Esophagus muscularis mucosa (tissue), 4 donors: ENCODE data around the gene DARS1. TPM values are rescaled to one million over a fixed set of nuclear protein-coding genes. Genes with fewer than 3 reads are reported as not detected.

Source experiments
- DNase-seq: peaks from one replicate; pipeline ENCODE4 v3.0.0-alpha.2; 2017; ENCODE audit errors: extremely low spot score
- H3K27ac ChIP-seq, 4 donors: fragments of 200-600 bp; sonication (generic); replicated peaks in 1 of 4; 1 replicate in 3 of 4; 2 replicates in 1 of 4; pipeline ENCODE4 v1.5.1; 2016 to 2019; ENCODE audit warnings: mild to moderate bottlenecking in 1 of 4
- H3K27me3 ChIP-seq, 4 donors: fragments of 200-600 bp; sonication (generic); one replicate each; pipeline versions ENCODE4 v1.5.1 to v1.6.0; 2016 to 2019
- H3K36me3 ChIP-seq, 4 donors: fragments of 200-600 bp; sonication (generic); one replicate each; pipeline ENCODE4 v1.5.1; 2016 to 2019
- H3K4me1 ChIP-seq, 4 donors: fragments of 200-600 bp; sonication (generic); one replicate each; pipeline ENCODE4 v1.5.1; 2016 to 2019
- H3K4me3 ChIP-seq, 4 donors: fragments of 200-600 bp; sonication (generic); 1 replicate in 2 of 4; 2 replicates in 2 of 4; pipeline ENCODE4 v1.5.1; 2016 to 2019; ENCODE audit warnings: mild to moderate bottlenecking in 4 of 4, moderate library complexity in 1 of 4
- H3K9me3 ChIP-seq, 4 donors: fragments of 200-600 bp; sonication (generic); 1 replicate in 3 of 4; 2 replicates in 1 of 4; pipeline ENCODE4 v1.5.1; 2016 to 2019
- EP300 ChIP-seq: sonication (generic); formaldehyde crosslinking; IDR thresholded peaks from one replicate; pipeline ENCODE4 v1.6.1; 2017; ENCODE audit warnings: antibody characterized with exemption
- POLR2A ChIP-seq: fragments of 450-650 bp; IDR thresholded peaks from one replicate; pipeline ENCODE4 v1.6.1; 2017; ENCODE audit warnings: antibody characterized with exemption, moderate library complexity, mild to moderate bottlenecking, low read depth
- POLR2AphosphoS5 ChIP-seq, 2 donors: sonication (generic); formaldehyde crosslinking; IDR thresholded peaks; one replicate each; pipeline ENCODE4 v1.6.1; 2017; ENCODE audit warnings: antibody characterized with exemption in 2 of 2
- WGBS: methylation state at CpG from one replicate; pipeline ENCODE4 v1.1.5; 2018; 5-methylcytosine and 5-hydroxymethylcytosine counted together
- intact Hi-C: fragments of 100-400 bp; cut with DNase I; formaldehyde crosslinking; loops from one replicate; pipeline ENCODE4 v1.15.1; 2023
- total RNA-seq, 4 donors: library from RNA; depleted of rRNA; stranded (reverse); fragments of >200 nt; gene quantifications; one replicate each; pipeline versions ENCODE4 v1.1.0 to v1.2.1, GENCODE V29; 2016
- TF ChIP-seq, protein P1 (sequence below), 3 experiments: fragments of 200-600 bp in 2 of 3; fragments of 450-650 bp in 1 of 3; sonication (generic) in 2 of 3; IDR thresholded peaks; one replicate each; pipeline ENCODE4 v1.5.1; 2017 to 2019; ENCODE audit warnings: antibody characterized with exemption in 3 of 3, mild to moderate bottlenecking in 2 of 3, moderate library complexity in 1 of 3

The DARS1 gene
- total RNA-seq, 4 donors from 2014 or later = 98.8 to 129 (median 121) TPM

DNA sequence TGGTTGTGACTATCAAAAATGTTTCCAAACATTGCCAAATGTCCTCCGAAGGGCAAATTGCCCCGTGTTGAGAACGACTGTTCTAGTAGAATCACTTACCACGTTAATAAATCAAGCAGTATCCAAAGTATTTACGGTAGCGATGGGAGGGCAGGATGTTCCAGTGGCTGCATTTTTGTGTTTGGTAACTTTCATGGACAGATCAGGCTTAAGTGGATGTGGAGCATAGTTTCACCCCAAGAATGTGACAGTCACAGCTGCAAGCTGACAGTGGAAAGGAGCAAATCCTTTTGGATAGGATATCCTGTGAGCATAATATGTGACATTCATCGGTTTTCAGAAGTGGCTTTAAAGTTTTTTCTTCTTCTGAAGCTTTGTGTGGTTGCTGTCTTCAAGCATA is 46.3 kb upstream of the DARS1 start:
- Histone ChIP-seq H3K4me3 (no peak overlapping the region), H3K9me3 (no peaks in the 10 kb centered on the region), H3K27me3 (no peaks in the 10 kb centered on the region), H3K36me3 (no peaks in the 10 kb centered on the region), H3K27ac (no peak overlapping the region), H3K4me1 (peaks cover 0 to 5% (median 1%) of the 10 kb centered on the region in 4 donors)
- TF ChIP-seq, protein P1, sequence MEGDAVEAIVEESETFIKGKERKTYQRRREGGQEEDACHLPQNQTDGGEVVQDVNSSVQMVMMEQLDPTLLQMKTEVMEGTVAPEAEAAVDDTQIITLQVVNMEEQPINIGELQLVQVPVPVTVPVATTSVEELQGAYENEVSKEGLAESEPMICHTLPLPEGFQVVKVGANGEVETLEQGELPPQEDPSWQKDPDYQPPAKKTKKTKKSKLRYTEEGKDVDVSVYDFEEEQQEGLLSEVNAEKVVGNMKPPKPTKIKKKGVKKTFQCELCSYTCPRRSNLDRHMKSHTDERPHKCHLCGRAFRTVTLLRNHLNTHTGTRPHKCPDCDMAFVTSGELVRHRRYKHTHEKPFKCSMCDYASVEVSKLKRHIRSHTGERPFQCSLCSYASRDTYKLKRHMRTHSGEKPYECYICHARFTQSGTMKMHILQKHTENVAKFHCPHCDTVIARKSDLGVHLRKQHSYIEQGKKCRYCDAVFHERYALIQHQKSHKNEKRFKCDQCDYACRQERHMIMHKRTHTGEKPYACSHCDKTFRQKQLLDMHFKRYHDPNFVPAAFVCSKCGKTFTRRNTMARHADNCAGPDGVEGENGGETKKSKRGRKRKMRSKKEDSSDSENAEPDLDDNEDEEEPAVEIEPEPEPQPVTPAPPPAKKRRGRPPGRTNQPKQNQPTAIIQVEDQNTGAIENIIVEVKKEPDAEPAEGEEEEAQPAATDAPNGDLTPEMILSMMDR (IDR thresholded peaks at IDR 0.05) = no peak
- no peak for TF ChIP-seq POLR2AphosphoS5 (IDR thresholded peaks at IDR 0.05)
- no peak for TF ChIP-seq POLR2A
- TF ChIP-seq EP300 = no peak
- 64% methylated on average over 7 of the region's 7 CpGs for WGBS
- DNase-seq = no peak
- intact Hi-C loops = no loop called here

DNA sequence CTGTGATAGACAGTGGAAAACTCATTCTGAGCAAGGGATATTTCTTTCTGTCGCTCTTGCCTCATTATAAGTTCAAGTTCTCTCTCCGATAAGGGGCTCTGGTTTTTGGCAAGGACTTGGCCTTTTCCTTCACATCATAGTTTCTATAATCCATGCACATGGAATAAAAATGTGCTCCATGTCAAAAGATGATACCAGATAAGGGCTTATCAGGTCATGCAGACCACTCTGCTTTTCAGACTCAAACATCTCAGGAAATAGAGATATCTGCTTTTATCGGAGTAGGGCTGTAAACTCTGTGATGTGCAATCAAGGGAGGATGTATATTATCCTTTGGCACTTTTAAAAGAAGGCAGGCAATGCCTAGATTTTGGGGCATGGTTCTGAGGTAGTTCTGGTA is 45.0 kb upstream of the DARS1 start:
- H3K9me3 ChIP-seq = no peaks in the 10 kb centered on the region
- H3K27me3 ChIP-seq = no peaks in the 10 kb centered on the region
- H3K4me1 ChIP-seq = peaks cover 4 to 8% (median 7%) of the 10 kb centered on the region in 4 donors
- no peak overlapping the region for H3K27ac ChIP-seq
- WGBS = 81% methylated on average over 3 of the region's 3 CpGs
- DNase-seq = no peak
- TF ChIP-seq EP300 (no peak), POLR2AphosphoS5 (IDR thresholded peaks at IDR 0.05) (no peak), POLR2A (no peak)
- TF ChIP-seq, protein P1 (IDR thresholded peaks at IDR 0.05) = no peak
- no peaks in the 10 kb centered on the region for H3K36me3 ChIP-seq
- no peak overlapping the region for H3K4me3 ChIP-seq
- intact Hi-C loops = no loop called here

DNA sequence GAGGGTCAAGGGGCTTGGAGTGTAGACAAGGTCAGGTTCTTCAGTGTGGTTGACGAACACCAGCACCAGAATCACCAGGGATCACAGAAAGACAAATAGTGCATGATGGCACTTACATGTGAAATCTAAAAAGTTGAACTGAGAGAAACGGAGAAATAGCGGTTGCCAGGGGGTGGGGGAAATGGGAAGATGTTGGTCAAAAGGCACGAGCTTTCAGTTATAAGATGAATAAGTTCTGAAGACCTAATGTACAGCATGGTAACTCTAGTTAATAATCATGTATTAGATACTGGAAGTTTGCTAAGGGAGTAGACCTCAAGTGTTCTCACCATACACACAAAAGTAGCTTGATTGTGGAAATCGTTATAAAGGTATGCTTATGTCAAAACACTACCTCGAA is 43.7 kb upstream of the DARS1 start:
- 92% methylated on average over 6 of the region's 6 CpGs for WGBS
- intact Hi-C loops = no loop called here
- Histone ChIP-seq H3K4me3 (no peak overlapping the region), H3K9me3 (no peaks in the 10 kb centered on the region), H3K27ac (no peak overlapping the region), H3K27me3 (no peaks in the 10 kb centered on the region), H3K4me1 (peaks cover 4 to 13% (median 11%) of the 10 kb centered on the region in 4 donors), H3K36me3 (no peaks in the 10 kb centered on the region)
- TF ChIP-seq, protein P1 (IDR thresholded peaks at IDR 0.05) = no peak
- no peak for TF ChIP-seq POLR2A
- TF ChIP-seq EP300 = no peak
- TF ChIP-seq POLR2AphosphoS5 (IDR thresholded peaks at IDR 0.05) = no peak
- DNase-seq = no peak

- H3K27me3 ChIP-seq = no peaks in the 10 kb centered on the region
- DNase-seq = no peak
- intact Hi-C loops = no loop called here
- no peaks in the 10 kb centered on the region for H3K9me3 ChIP-seq
- no peak overlapping the region for H3K4me3 ChIP-seq
- TF ChIP-seq POLR2A = no peak
- no peaks in the 10 kb centered on the region for H3K36me3 ChIP-seq
- 90% methylated on average over 9 of the region's 9 CpGs for WGBS
- peaks cover 4 to 13% (median 11%) of the 10 kb centered on the region in 4 donors for H3K4me1 ChIP-seq
- no peak overlapping the region for H3K27ac ChIP-seq
These were observed 42.6 kb upstream of the DARS1 start for GRCh38 chr2:136028001-136028400.

GRCh38 chr2:136027112-136027511 is 41.7 kb upstream of the DARS1 start:
- intact Hi-C loops = no loop called here
- TF ChIP-seq POLR2A = no peak
- no peak for DNase-seq
- Histone ChIP-seq H3K27ac (no peak overlapping the region), H3K4me1 (peaks cover 4 to 13% (median 11%) of the 10 kb centered on the region in 4 donors), H3K36me3 (no peaks in the 10 kb centered on the region), H3K4me3 (no peak overlapping the region), H3K27me3 (no peaks in the 10 kb centered on the region), H3K9me3 (no peaks in the 10 kb centered on the region)
- WGBS = 84% methylated on average over 7 of the region's 7 CpGs
